ENCODE data around the gene HSF5. TPM values are rescaled to one million over a fixed set of nuclear protein-coding genes. Genes with fewer than 3 reads are reported as not detected.

Gene HSF5
- total RNA-seq, 1 donor from 2014 or later, result 0.05 TPM

GRCh38 chr17:58415371-58416055 lies 72.7 kb downstream of the HSF5 start:
- peaks cover 20% of the 10 kb centered on the region for H3K4me1 Mint-ChIP-seq
- H3K27me3 Mint-ChIP-seq (ENCODE audit: low read depth), result peaks cover 15% of the 10 kb centered on the region
- TF ChIP-seq CTCF (conservative IDR thresholded peaks at IDR 0.05), result no peak
- DNase-seq (ENCODE audit: low read depth, low spot score), result peak; percentile 16
- peak overlapping the region; percentile 54 for H3K4me3 Mint-ChIP-seq
- no peak overlapping the region for H3K27ac Mint-ChIP-seq (ENCODE audit: unreplicated experiment)
- H3K36me3 Mint-ChIP-seq (ENCODE audit: low read depth), result no peaks in the 10 kb centered on the region
- no peaks in the 10 kb centered on the region for H3K9me3 Mint-ChIP-seq

- Mint-ChIP-seq H3K4me3 (peak overlapping the region; percentile 35), H3K27ac (ENCODE audit: unreplicated experiment) (no peak overlapping the region), H3K36me3 (ENCODE audit: low read depth) (no peaks in the 10 kb centered on the region), H3K27me3 (ENCODE audit: low read depth) (peaks cover 14% of the 10 kb centered on the region), H3K9me3 (no peaks in the 10 kb centered on the region), H3K4me1 (peaks cover 20% of the 10 kb centered on the region)
- DNase-seq (ENCODE audit: low read depth, low spot score), result no peak
- no peak for TF ChIP-seq CTCF (conservative IDR thresholded peaks at IDR 0.05)
These were observed 73.6 kb downstream of the HSF5 start for GRCh38 chr17:58414596-58414997.

- H3K9me3 Mint-ChIP-seq, result no peaks in the 10 kb centered on the region
- no peak overlapping the region for H3K4me3 Mint-ChIP-seq
- H3K36me3 Mint-ChIP-seq (ENCODE audit: low read depth), result no peaks in the 10 kb centered on the region
- no peak overlapping the region for H3K27ac Mint-ChIP-seq (ENCODE audit: unreplicated experiment)
- peaks cover 20% of the 10 kb centered on the region for H3K4me1 Mint-ChIP-seq
- no peak for TF ChIP-seq CTCF (conservative IDR thresholded peaks at IDR 0.05)
- no peak for DNase-seq (ENCODE audit: low read depth, low spot score)
- peaks cover 14% of the 10 kb centered on the region for H3K27me3 Mint-ChIP-seq (ENCODE audit: low read depth)
These were observed 74.5 kb downstream of the HSF5 start for GRCh38 chr17:58413684-58414083.

- H3K4me3 Mint-ChIP-seq, result no peak overlapping the region
- no peak for DNase-seq (ENCODE audit: low read depth, low spot score)
- peaks cover 14% of the 10 kb centered on the region for H3K27me3 Mint-ChIP-seq (ENCODE audit: low read depth)
- H3K9me3 Mint-ChIP-seq, result no peaks in the 10 kb centered on the region
- H3K27ac Mint-ChIP-seq (ENCODE audit: unreplicated experiment), result no peak overlapping the region
- H3K4me1 Mint-ChIP-seq, result peaks cover 20% of the 10 kb centered on the region
- TF ChIP-seq CTCF (conservative IDR thresholded peaks at IDR 0.05), result no peak
- H3K36me3 Mint-ChIP-seq (ENCODE audit: low read depth), result no peaks in the 10 kb centered on the region
These were observed 75.1 kb downstream of the HSF5 start for GRCh38 chr17:58412961-58413586.

- no peak for TF ChIP-seq CTCF (conservative IDR thresholded peaks at IDR 0.05)
- Mint-ChIP-seq H3K4me1 (peaks cover 14% of the 10 kb centered on the region), H3K9me3 (no peaks in the 10 kb centered on the region), H3K27me3 (ENCODE audit: low read depth) (peaks cover 10% of the 10 kb centered on the region), H3K4me3 (no peak overlapping the region), H3K27ac (ENCODE audit: unreplicated experiment) (no peak overlapping the region), H3K36me3 (ENCODE audit: low read depth) (no peaks in the 10 kb centered on the region)
- DNase-seq (ENCODE audit: low read depth, low spot score), result no peak
These were observed 76.0 kb downstream of the HSF5 start for GRCh38 chr17:58412064-58412703.

All from neural crest cell (in vitro differentiated cells).